ENCODE measurements around the gene NDUFA1. TPM values are rescaled to one million over a fixed set of nuclear protein-coding genes. Genes with fewer than 3 reads are reported as not detected.

NDUFA1 gene
- total and polyA plus RNA-seq, 9 of the 15 experiments (the other 6 are each of a cell fraction or from before 2014, with no cell fraction given), result 162 to 1,285 (median 383) TPM

DNA sequence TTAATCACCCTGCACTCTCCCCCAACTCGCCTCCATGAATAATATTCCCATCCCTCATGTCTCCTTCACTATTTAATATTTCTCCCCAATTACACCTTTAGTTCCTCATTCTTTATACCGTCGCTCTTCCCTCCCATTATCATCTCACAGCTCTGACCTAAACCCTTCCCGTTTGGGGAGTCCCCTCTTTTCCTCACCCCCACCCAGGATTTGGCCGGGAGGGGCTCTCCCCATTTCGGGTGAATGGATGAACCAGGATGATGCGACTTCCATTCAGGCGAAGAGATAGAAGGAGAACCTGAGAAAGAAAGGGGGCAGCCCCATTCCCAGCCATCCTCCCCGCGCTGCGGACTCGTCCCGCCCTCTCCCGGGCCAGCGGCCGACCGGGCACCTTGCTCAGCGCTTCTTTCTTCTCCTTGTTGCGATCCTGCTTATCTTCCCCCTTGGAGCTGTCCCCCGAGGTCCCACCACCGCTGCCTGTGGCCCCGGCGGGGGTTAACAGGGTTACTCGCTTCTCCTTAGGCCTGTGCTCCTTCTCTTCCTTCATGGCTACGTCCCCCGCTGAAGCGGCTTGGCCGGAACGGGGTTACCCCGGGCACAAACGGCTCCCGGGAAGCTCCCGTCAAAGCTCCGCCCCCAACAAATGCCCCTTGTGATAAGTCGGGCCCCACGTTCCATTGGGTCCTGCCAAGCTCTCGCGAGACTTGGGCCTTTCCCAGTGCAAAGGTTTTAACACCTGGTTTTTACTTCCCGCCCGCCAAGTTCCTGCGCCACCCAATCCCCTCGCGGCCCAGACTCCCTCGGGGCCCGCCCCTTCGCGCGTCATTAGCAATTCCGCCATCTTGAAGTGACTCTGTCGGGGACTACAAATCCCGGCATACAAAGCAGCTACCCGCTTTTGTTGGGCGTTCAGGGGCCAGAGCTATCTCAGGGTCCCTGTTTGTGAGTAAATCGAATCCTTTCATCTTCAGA, 19.0 kb upstream of the NDUFA1 start, which contains the start of gene UPF3B (continued):
- peak; percentile 44 for TF ChIP-seq HNRNPLL (IDR thresholded peaks at IDR 0.05; ENCODE audit: low read depth, low read length, poor library complexity, severe bottlenecking)
- peak; percentile 76 to 97 (median 95) for TF ChIP-seq YY1 (IDR thresholded peaks at IDR 0.05; ENCODE audit: borderline replicate concordance in 1 of 3, control insufficient read depth in 1 of 3, extremely low read depth in 1 of 3, insufficient read depth in 3 of 3, insufficient read length in 1 of 3, insufficient replicate concordance in 2 of 3, low read depth in 1 of 3, low read length in 2 of 3)
- TF ChIP-seq RB1 (IDR thresholded peaks at IDR 0.05; ENCODE audit: low read depth), result peak; percentile 35; the same call in 1 of the 2 replicates
- TF ChIP-seq, protein P1, sequence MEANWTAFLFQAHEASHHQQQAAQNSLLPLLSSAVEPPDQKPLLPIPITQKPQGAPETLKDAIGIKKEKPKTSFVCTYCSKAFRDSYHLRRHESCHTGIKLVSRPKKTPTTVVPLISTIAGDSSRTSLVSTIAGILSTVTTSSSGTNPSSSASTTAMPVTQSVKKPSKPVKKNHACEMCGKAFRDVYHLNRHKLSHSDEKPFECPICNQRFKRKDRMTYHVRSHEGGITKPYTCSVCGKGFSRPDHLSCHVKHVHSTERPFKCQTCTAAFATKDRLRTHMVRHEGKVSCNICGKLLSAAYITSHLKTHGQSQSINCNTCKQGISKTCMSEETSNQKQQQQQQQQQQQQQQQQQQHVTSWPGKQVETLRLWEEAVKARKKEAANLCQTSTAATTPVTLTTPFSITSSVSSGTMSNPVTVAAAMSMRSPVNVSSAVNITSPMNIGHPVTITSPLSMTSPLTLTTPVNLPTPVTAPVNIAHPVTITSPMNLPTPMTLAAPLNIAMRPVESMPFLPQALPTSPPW (CRISPR knock-in tag; IDR thresholded peaks at IDR 0.05), result peak; percentile 47
- no peak for TF ChIP-seq SNIP1 (IDR thresholded peaks at IDR 0.05; ENCODE audit: low read depth)
- TF ChIP-seq U2AF2 (optimal IDR thresholded peaks at IDR 0.05; ENCODE audit: low read depth, low read length), result no peak

Measured in K562 (cell line).